H1 (cell line): ENCODE data around the gene MYLK. TPM values are rescaled to one million over a fixed set of nuclear protein-coding genes. Genes with fewer than 3 reads are reported as not detected.

Experiments used
- CTCF ChIA-PET: fragments of 300-600 bp; sonication (Branson Sonifier 250); formaldehyde crosslinking; loops from one replicate; lab custom pipeline; 2021; ENCODE audit not compliant: partially characterized antibody; lab: Charles Lee
- POLR2A ChIA-PET: fragments of 300-600 bp; sonication (Branson Sonifier 250); formaldehyde crosslinking; loops from one replicate; lab custom pipeline; 2021; ENCODE audit warnings: inconsistent platforms; ENCODE audit not compliant: partially characterized antibody; lab: Charles Lee
- DNase-seq, 2 experiments: peaks; one replicate each; pipeline versions ENCODE4 v3.0.0 to v3.0.0-alpha.2; 2010 to 2022; ENCODE audit warnings: low spot score in 2 of 2, low read depth in 1 of 2, mixed read lengths in 1 of 2
- FAIRE-seq: peaks from 2 replicates; lab custom pipeline; 2011; peaks lifted over from hg19 to GRCh38; lab: Jason Lieb, UNC
- H2AFZ ChIP-seq: 2 replicates; pipeline ENCODE4 v1.8.1; 2012; ENCODE audit warnings: low read length, inconsistent platforms
- H2AK5ac ChIP-seq: 2 replicates; pipeline ENCODE4 v1.6.1; 2013; ENCODE audit warnings: low read depth, low read length
- H2BK120ac ChIP-seq: replicated peaks from 2 replicates; pipeline ENCODE3; 2013; ENCODE audit warnings: low read depth, low read length, inconsistent platforms
- H2BK12ac ChIP-seq: 2 replicates; pipeline ENCODE4 v1.6.1; 2013; ENCODE audit warnings: low read depth, low read length
- H2BK15ac ChIP-seq: 2 replicates; pipeline ENCODE4 v1.6.1; 2013; ENCODE audit warnings: low read length
- H2BK20ac ChIP-seq: 2 replicates; pipeline ENCODE4 v1.6.1; 2013; ENCODE audit warnings: low read length
- H2BK5ac ChIP-seq: 2 replicates; pipeline ENCODE4 v1.6.1; 2013; ENCODE audit warnings: low read depth, low read length
- H3K14ac ChIP-seq: 2 replicates; pipeline ENCODE4 v1.6.1; 2013; ENCODE audit warnings: inconsistent platforms; ENCODE audit not compliant: insufficient read length
- H3K18ac ChIP-seq: 2 replicates; pipeline ENCODE4 v1.6.1; 2013; ENCODE audit warnings: low read length; ENCODE audit errors: extremely low read depth
- H3K23ac ChIP-seq: 2 replicates; pipeline ENCODE4 v1.6.1; 2013; ENCODE audit warnings: inconsistent platforms; ENCODE audit not compliant: insufficient read length
- H3K23me2 ChIP-seq: 2 replicates; pipeline ENCODE4 v1.6.1; 2013; ENCODE audit warnings: low read depth, low read length
- H3K27ac ChIP-seq: 2 replicates; pipeline ENCODE4 v1.6.1; 2011; ENCODE audit warnings: low read depth, low read length, inconsistent platforms
- H3K27me3 ChIP-seq, 4 experiments: replicated peaks in 1 of 4; 1 replicate in 1 of 4; 2 replicates in 3 of 4; pipeline versions ENCODE4 v1.6.1 to v1.8.1; 2011 to 2013; ENCODE audit warnings: low read length in 3 of 4, mild to moderate bottlenecking in 3 of 4, inconsistent platforms in 2 of 4, mixed read lengths in 2 of 4, moderate library complexity in 1 of 4; ENCODE audit not compliant: control insufficient read depth in 3 of 4, insufficient read depth in 3 of 4; ENCODE audit errors: extremely low read depth in 1 of 4
- H3K36me3 ChIP-seq, 4 experiments: 2 replicates each; pipeline versions ENCODE4 v1.6.1 to v1.8.1; 2011 to 2013; ENCODE audit warnings: mild to moderate bottlenecking in 4 of 4, low read length in 3 of 4, moderate library complexity in 2 of 4, control low read depth in 1 of 4, inconsistent platforms in 1 of 4; ENCODE audit not compliant: insufficient read depth in 4 of 4, control insufficient read depth in 2 of 4
- H3K4ac ChIP-seq: replicated peaks from 2 replicates; pipeline ENCODE3; 2013; ENCODE audit warnings: low read length, low read depth, mixed read lengths, inconsistent platforms; ENCODE audit not compliant: insufficient read length
- H3K4me1 ChIP-seq, 4 experiments: replicated peaks in 1 of 4; 1 replicate in 1 of 4; 2 replicates in 3 of 4; pipeline versions ENCODE4 v1.6.1 to v1.8.1; 2011 to 2013; ENCODE audit warnings: low read length in 3 of 4, inconsistent platforms in 2 of 4, mixed read lengths in 1 of 4; ENCODE audit not compliant: insufficient read depth in 4 of 4, control insufficient read depth in 3 of 4
- H3K4me2 ChIP-seq, 2 experiments: 2 replicates each; pipeline versions ENCODE4 v1.6.1 to v1.8.1; 2011 to 2013; ENCODE audit warnings: low read depth in 2 of 2, low read length in 2 of 2, control low read depth in 1 of 2, inconsistent platforms in 1 of 2, mild to moderate bottlenecking in 1 of 2; ENCODE audit not compliant: insufficient read depth in 1 of 2
- H3K4me3 ChIP-seq, 4 experiments: fragments of 200-600, 300-600 bp in 1 of 4; sonication (generic), shearing (Covaris generic), sonication (Bioruptor Twin) in 1 of 4; 2 replicates each; pipeline versions ENCODE4 v1.5.1 to v1.8.1; 2011 to 2016; ENCODE audit warnings: low read length in 4 of 4, low read depth in 3 of 4, control low read depth in 2 of 4, inconsistent platforms in 2 of 4, mild to moderate bottlenecking in 2 of 4, mixed read lengths in 1 of 4, moderate library complexity in 1 of 4; ENCODE audit not compliant: insufficient read depth in 2 of 4; ENCODE audit errors: extremely low read depth in 1 of 4
- H3K56ac ChIP-seq: replicated peaks from 2 replicates; pipeline ENCODE3; 2013; ENCODE audit warnings: low read depth, mild to moderate bottlenecking, mixed read lengths, low read length, inconsistent platforms; ENCODE audit not compliant: insufficient read length
- H3K79me1 ChIP-seq: 2 replicates; pipeline ENCODE4 v1.6.1; 2013; ENCODE audit warnings: low read depth, low read length, control low read depth
- H3K79me2 ChIP-seq, 2 experiments: 2 replicates each; pipeline versions ENCODE4 v1.6.1 to v1.8.1; 2012 to 2013; ENCODE audit warnings: low read length in 2 of 2, mild to moderate bottlenecking in 2 of 2, inconsistent platforms in 1 of 2; ENCODE audit not compliant: insufficient read depth in 2 of 2, control insufficient read depth in 1 of 2
- H3K9ac ChIP-seq, 4 experiments: replicated peaks in 1 of 4; 1 replicate in 1 of 4; 2 replicates in 3 of 4; pipeline versions ENCODE4 v1.6.1 to v1.8.1; 2011 to 2013; ENCODE audit warnings: low read depth in 3 of 4, low read length in 3 of 4, control low read depth in 2 of 4, mild to moderate bottlenecking in 2 of 4, moderate library complexity in 2 of 4, inconsistent platforms in 1 of 4; ENCODE audit errors: extremely low read depth in 1 of 4
- H3K9me3 ChIP-seq, 2 experiments: 2 replicates each; pipeline versions ENCODE4 v1.6.1 to v1.8.1; 2012 to 2013; ENCODE audit warnings: mild to moderate bottlenecking in 2 of 2, moderate library complexity in 2 of 2, control low read depth in 1 of 2, inconsistent platforms in 1 of 2, low read depth in 1 of 2, low read length in 1 of 2, mixed read lengths in 1 of 2; ENCODE audit not compliant: insufficient read depth in 2 of 2
- H4K20me1 ChIP-seq, 2 experiments: replicated peaks in 1 of 2; 2 replicates each; pipeline versions ENCODE3 to v1.8.1; 2011 to 2013; ENCODE audit warnings: inconsistent platforms in 2 of 2, low read length in 2 of 2, mild to moderate bottlenecking in 1 of 2; ENCODE audit not compliant: insufficient read depth in 2 of 2, control insufficient read depth in 1 of 2
- H4K5ac ChIP-seq: 2 replicates; pipeline ENCODE4 v1.6.1; 2013; ENCODE audit warnings: low read length, low read depth, mixed read lengths, inconsistent platforms; ENCODE audit not compliant: insufficient read length
- H4K8ac ChIP-seq: 2 replicates; pipeline ENCODE4 v1.8.0; 2013; ENCODE audit warnings: mild to moderate bottlenecking, moderate library complexity, low read length, inconsistent platforms; ENCODE audit not compliant: insufficient read depth; ENCODE audit errors: extremely low read depth
- H4K91ac ChIP-seq: replicated peaks from 2 replicates; pipeline ENCODE3; 2013; ENCODE audit warnings: low read length, mixed read lengths, inconsistent platforms; ENCODE audit not compliant: insufficient read length
- ATF3 ChIP-seq: IDR thresholded peaks from 2 replicates; pipeline ENCODE4 v1.6.1; 2011; ENCODE audit warnings: low read depth, mild to moderate bottlenecking, low read length; ENCODE audit not compliant: insufficient read depth
- CBX5 ChIP-seq: fragments of 300-800, 300-1000 bp; sonication (generic); IDR thresholded peaks from 2 replicates; pipeline ENCODE4 v1.7.1; 2016; ENCODE audit warnings: antibody characterized with exemption, low read length, low read depth
- CTCF ChIP-seq, 3 experiments: IDR thresholded peaks; 1 replicate in 2 of 3; 2 replicates in 1 of 3; pipeline versions ENCODE4 v1.5.1 to v1.6.1; 2011; ENCODE audit warnings: low read length in 3 of 3, mild to moderate bottlenecking in 3 of 3, inconsistent platforms in 2 of 3, low read depth in 1 of 3, moderate library complexity in 1 of 3; ENCODE audit not compliant: insufficient read depth in 1 of 3; ENCODE audit errors: control extremely low read depth in 1 of 3
- EP300 ChIP-seq, 2 experiments: IDR thresholded peaks; 1 replicate in 1 of 2; 2 replicates in 1 of 2; pipeline ENCODE4 v1.6.1; 2011 to 2012; ENCODE audit warnings: low read depth in 2 of 2, low read length in 2 of 2, mild to moderate bottlenecking in 2 of 2, borderline replicate concordance in 1 of 2, inconsistent platforms in 1 of 2, moderate library complexity in 1 of 2
- POLR2AphosphoS5 ChIP-seq: IDR thresholded peaks from 2 replicates; pipeline ENCODE4 v1.6.1; 2011; ENCODE audit warnings: low read depth, low read length
- RFX5 ChIP-seq: IDR thresholded peaks from 2 replicates; pipeline ENCODE4 v1.6.1; 2011; ENCODE audit warnings: low read depth, low read length, improper control_type of control experiment, borderline replicate concordance
- TBP ChIP-seq: IDR thresholded peaks from 2 replicates; pipeline ENCODE4 v1.6.1; 2011; ENCODE audit warnings: low read depth, low read length, improper control_type of control experiment
- USF2 ChIP-seq: IDR thresholded peaks from 2 replicates; pipeline ENCODE4 v1.6.1; 2011; ENCODE audit warnings: low read length, improper control_type of control experiment
- WGBS, 2 experiments: shearing (Covaris generic) in 1 of 2; methylation state at CpG; one replicate each; pipeline versions ENCODE4 v1.1.6 to v1.1.7; 2013 to 2015; ENCODE audit warnings: low lambda C conversion rate in 2 of 2, mixed read lengths in 2 of 2, inconsistent platforms in 1 of 2, low coverage in 1 of 2, missing lambda C conversion rate in 1 of 2; ENCODE audit not compliant: insufficient replicate concordance in 2 of 2, insufficient coverage in 1 of 2, insufficient read length in 1 of 2; ENCODE audit errors: extremely low coverage in 1 of 2, missing lambda C conversion rate in 1 of 2; 5-methylcytosine and 5-hydroxymethylcytosine counted together
- polyA plus RNA-seq, 7 experiments: library from polyadenylated mRNA; depleted of rRNA in 3 of 7; stranded (reverse) in 5 of 7; unstranded in 2 of 7; fragments of >200 nt in 5 of 7; fragments of 200-250 nt in 2 of 7; gene quantifications; 1 replicate in 5 of 7; 2 replicates in 1 of 7; 4 replicates in 1 of 7; pipeline versions ENCODE4 v1.2.1 to v1.2.3, GENCODE V29; 2011 to 2013; ENCODE audit warnings: missing spikeins in 2 of 7, mixed read lengths in 2 of 7
- total RNA-seq: library from RNA; stranded (reverse); fragmentation: NEBNext Ultra II Directional; extraction: Animal tissue kit (Norgen Biotek cat#: 25700); gene quantifications from 2 replicates; pipeline ENCODE4 v1.2.1, GENCODE V29; 2021

The MYLK gene
- total and polyA plus RNA-seq, 2 of the 8 experiments (the other 6 are each of a cell fraction or from before 2014, with no cell fraction given), result 11.6 to 21.3 TPM

GRCh38 chr3:123693584-123694190, 190.4 kb downstream of the MYLK start:
- H3K79me1 ChIP-seq, result no peaks in the 10 kb centered on the region; the same call in 1 of the 2 replicates
- H3K14ac ChIP-seq, result no peak overlapping the region
- no peak overlapping the region for H3K23ac ChIP-seq
- H2AFZ ChIP-seq, result no peak overlapping the region
- H3K4me2 ChIP-seq, result no peak overlapping the region
- no peak overlapping the region for H2BK15ac ChIP-seq
- no peak overlapping the region for H4K5ac ChIP-seq
- no peak overlapping the region for H2BK12ac ChIP-seq
- H4K20me1 ChIP-seq, result no peaks in the 10 kb centered on the region
- no peaks in the 10 kb centered on the region for H3K23me2 ChIP-seq
- WGBS, 2 experiments, result 77% methylated on average over 2 of the region's 2 CpGs; no CpG with 5 or more reads in 1 of the 2 experiments
- no peaks in the 10 kb centered on the region for H3K9me3 ChIP-seq
- no peak overlapping the region for H4K8ac ChIP-seq
- H2BK120ac ChIP-seq, result no peak overlapping the region
- DNase-seq (no peak), FAIRE-seq (no peak)
- peaks cover 0 to 3% (median 0%) of the 10 kb centered on the region in 4 experiments; a peak in 1 of 8 replicates for H3K36me3 ChIP-seq
- H3K27me3 ChIP-seq, result no peaks in the 10 kb centered on the region; a peak in 1 of 7 replicates
- POLR2A ChIA-PET, result interaction anchor here (0.9 to 1.1 kb wide), 2 partner anchors 10 to 14 kb away, joined by 3 read pairs; no protein-coding TSS in a partner anchor
- H4K91ac ChIP-seq, result no peak overlapping the region
- H3K27ac ChIP-seq, result no peak overlapping the region
- H2BK5ac ChIP-seq, result no peak overlapping the region
- CTCF ChIA-PET, result interaction anchor here (1.1 to 51.6 kb wide), 7 partner anchors 8 to 135 kb away, joined by 3 to 1463 read pairs (median 6); no protein-coding TSS in a partner anchor
- no peak overlapping the region for H3K56ac ChIP-seq
- H3K4ac ChIP-seq, result no peak overlapping the region
- no peak overlapping the region for H3K18ac ChIP-seq
- no peaks in the 10 kb centered on the region for H3K79me2 ChIP-seq
- no peak overlapping the region for H3K9ac ChIP-seq
- no peak overlapping the region for H2BK20ac ChIP-seq
- H3K4me3 ChIP-seq, result no peak overlapping the region
- H3K4me1 ChIP-seq, result peaks cover 0 to 7% (median 2%) of the 10 kb centered on the region in 4 experiments; a peak in 3 of 7 replicates
- no peak overlapping the region for H2AK5ac ChIP-seq
- TF ChIP-seq POLR2AphosphoS5 (no peak), CTCF (IDR thresholded peaks at IDR 0.05; ENCODE audit: control extremely low read depth in 1 of 3, insufficient read depth in 1 of 3, low read depth in 1 of 3, low read length in 3 of 3) (no peak), ATF3 (no peak), TBP (no peak), USF2 (no peak), CBX5 (no peak), EP300 (IDR thresholded peaks at IDR 0.05; ENCODE audit: borderline replicate concordance in 1 of 2, low read depth in 2 of 2, low read length in 2 of 2) (no peak), RFX5 (no peak)
